ENCODE measurements around the gene ZFP42. TPM values are rescaled to one million over a fixed set of nuclear protein-coding genes. Genes with fewer than 3 reads are reported as not detected.

Gene ZFP42
- polyA plus RNA-seq, 2 of the 4 experiments (the other 2 are of a cell fraction) = not detected

DNA sequence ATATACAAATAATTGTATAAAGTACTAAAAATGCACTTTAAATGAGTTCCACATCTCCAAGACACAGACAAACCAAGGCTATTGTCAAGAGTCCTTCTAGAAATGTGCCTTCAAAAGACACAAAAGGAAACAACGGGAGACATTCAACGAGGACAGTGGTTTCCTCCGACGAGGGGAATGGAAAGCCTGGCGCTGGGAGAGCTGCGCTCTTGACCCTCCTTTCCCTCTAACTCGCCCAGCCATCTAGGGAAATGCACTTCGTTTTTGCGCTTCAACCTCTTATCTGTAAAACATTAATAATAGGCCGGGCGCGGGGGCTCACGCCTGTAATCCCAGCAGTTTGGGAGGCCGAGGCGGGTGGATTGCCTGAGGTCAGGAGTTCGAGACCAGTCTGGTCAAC is 37.0 kb downstream of the ZFP42 start (continued):
- TF ChIP-seq, protein P1, sequence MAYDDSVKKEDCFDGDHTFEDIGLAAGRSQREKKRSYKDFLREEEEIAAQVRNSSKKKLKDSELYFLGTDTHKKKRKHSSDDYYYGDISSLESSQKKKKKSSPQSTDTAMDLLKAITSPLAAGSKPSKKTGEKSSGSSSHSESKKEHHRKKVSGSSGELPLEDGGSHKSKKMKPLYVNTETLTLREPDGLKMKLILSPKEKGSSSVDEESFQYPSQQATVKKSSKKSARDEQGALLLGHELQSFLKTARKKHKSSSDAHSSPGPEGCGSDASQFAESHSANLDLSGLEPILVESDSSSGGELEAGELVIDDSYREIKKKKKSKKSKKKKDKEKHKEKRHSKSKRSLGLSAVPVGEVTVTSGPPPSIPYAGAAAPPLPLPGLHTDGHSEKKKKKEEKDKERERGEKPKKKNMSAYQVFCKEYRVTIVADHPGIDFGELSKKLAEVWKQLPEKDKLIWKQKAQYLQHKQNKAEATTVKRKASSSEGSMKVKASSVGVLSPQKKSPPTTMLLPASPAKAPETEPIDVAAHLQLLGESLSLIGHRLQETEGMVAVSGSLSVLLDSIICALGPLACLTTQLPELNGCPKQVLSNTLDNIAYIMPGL (CRISPR knock-in tag; IDR thresholded peaks at IDR 0.05; ENCODE audit: borderline replicate concordance) = no peak
- TF ChIP-seq, protein P2, sequence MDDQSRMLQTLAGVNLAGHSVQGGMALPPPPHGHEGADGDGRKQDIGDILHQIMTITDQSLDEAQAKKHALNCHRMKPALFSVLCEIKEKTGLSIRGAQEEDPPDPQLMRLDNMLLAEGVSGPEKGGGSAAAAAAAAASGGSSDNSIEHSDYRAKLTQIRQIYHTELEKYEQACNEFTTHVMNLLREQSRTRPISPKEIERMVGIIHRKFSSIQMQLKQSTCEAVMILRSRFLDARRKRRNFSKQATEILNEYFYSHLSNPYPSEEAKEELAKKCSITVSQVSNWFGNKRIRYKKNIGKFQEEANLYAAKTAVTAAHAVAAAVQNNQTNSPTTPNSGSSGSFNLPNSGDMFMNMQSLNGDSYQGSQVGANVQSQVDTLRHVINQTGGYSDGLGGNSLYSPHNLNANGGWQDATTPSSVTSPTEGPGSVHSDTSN (IDR thresholded peaks at IDR 0.05) = no peak
- TF ChIP-seq CEBPB (IDR thresholded peaks at IDR 0.05) = no peak

DNA sequence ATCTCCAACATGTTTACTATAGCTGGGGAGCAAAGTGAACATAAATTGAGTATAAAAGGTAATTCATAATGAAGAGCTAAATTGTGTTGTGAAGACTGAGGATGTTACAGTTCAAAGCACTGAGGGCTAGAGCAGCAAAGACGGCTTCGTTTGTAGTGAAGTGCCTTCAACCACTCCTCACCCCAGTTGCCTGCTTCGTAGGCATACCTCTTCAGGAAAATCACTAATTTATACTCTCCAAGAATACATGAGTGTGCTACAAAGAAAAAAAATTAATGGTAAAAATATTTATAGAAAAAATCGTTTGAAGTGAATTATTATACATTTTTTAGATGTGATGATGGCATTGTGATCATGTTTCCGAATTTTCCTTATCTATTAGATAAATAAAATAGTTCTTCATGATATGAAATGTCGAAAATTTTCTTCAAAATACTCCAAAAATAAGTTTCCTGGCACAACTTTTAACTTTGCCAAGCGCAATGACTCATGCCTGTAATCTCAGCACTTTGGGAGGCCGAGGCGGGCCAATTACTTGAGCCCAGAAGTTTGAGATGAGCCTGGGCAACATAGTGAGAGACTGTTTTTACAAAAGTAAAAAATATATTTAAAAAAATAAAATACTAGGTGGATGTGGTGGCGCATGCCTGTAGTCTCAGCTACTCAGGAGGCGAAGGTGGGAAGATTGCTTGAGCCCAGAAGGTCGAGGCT is 41.6 kb downstream of the ZFP42 start:
- POLR2A ChIA-PET = no interaction called here

DNA sequence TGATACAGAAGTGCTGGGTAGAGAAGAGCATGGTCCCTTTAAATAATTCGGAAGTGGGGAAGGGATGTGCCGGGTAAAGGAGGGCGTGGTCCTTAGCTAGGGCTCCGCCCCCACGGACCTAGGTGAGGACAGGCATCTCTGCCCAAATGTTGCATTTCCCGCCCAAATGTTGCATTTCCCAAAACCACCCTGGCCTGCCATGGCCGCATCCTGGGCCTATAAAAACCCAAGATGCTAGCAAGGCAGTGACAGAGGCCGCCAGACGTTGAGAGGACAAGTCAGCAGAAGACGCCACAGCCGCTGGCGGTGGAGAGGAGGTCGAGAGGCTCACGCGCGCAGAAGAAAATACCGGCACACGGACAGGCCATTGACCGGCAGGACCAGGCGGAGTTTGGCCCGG is 46.1 kb downstream of the ZFP42 start:
- no peak overlapping the region for H3K4me2 ChIP-seq
- ChIA-PET POLR2A (no interaction called here), CTCF (interaction anchor here (0.6 kb wide), 1 partner anchor 55 kb away, joined by 3 read pairs; no protein-coding TSS in a partner anchor)
- no peaks in the 10 kb centered on the region for H3K4me1 ChIP-seq
- FAIRE-seq = no peak
- 84% methylated on average over 20 of the region's 21 CpGs for WGBS (ENCODE audit: missing lambda C conversion rate)
- no peak overlapping the region for H3K27ac ChIP-seq
- no peak overlapping the region for H3K4me3 ChIP-seq
- no peak for TF ChIP-seq NPAS2 (CRISPR knock-in tag; IDR thresholded peaks at IDR 0.05; ENCODE audit: borderline replicate concordance)
- TF ChIP-seq CBX2 (IDR thresholded peaks at IDR 0.05; ENCODE audit: borderline replicate concordance, low read depth) = no peak
- TF ChIP-seq, protein P2 (IDR thresholded peaks at IDR 0.05) = no peak
- no peak for TF ChIP-seq RAD21 (conservative IDR thresholded peaks at IDR 0.05 in 1 of 2, IDR thresholded peaks at IDR 0.05 in 1 of 2)
- TF ChIP-seq EHF (CRISPR knock-in tag; IDR thresholded peaks at IDR 0.05) = no peak
- TF ChIP-seq, protein P3, sequence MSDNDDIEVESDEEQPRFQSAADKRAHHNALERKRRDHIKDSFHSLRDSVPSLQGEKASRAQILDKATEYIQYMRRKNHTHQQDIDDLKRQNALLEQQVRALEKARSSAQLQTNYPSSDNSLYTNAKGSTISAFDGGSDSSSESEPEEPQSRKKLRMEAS (IDR thresholded peaks at IDR 0.05) = no peak
- TF ChIP-seq POLR2AphosphoS2 (conservative IDR thresholded peaks at IDR 0.05; ENCODE audit: low read length) = no peak
- TF ChIP-seq ZC3H11A (IDR thresholded peaks at IDR 0.05) = no peak
- no peak for TF ChIP-seq FOSB (CRISPR knock-in tag; IDR thresholded peaks at IDR 0.05)
- no peak for TF ChIP-seq ESRRA (IDR thresholded peaks at IDR 0.05; ENCODE audit: borderline replicate concordance, low read length)
- TF ChIP-seq EHMT2 (IDR thresholded peaks at IDR 0.05; ENCODE audit: low read depth) = no peak
- TF ChIP-seq TP53 (CRISPR knock-in tag; IDR thresholded peaks at IDR 0.05) = no peak
- TF ChIP-seq, protein P4, sequence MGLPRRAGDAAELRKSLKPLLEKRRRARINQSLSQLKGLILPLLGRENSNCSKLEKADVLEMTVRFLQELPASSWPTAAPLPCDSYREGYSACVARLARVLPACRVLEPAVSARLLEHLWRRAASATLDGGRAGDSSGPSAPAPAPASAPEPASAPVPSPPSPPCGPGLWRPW (IDR thresholded peaks at IDR 0.05) = no peak
- TF ChIP-seq HDAC2 (IDR thresholded peaks at IDR 0.05) = no peak
- no peak for TF ChIP-seq CHD4 (IDR thresholded peaks at IDR 0.05; ENCODE audit: borderline replicate concordance)
- no peak for DNase-seq (ENCODE audit: low read depth in 1 of 2, low spot score in 1 of 2)
- no peak for ATAC-seq
- no peaks in the 10 kb centered on the region for H3K9me3 ChIP-seq

More for the DNA sequence above, 41.6 kb downstream of the ZFP42 start:
- Histone ChIP-seq H3K27ac (no peak overlapping the region), H3K4me3 (no peak overlapping the region), H3K4me2 (no peak overlapping the region), H3K9me3 (no peaks in the 10 kb centered on the region), H3K4me1 (no peaks in the 10 kb centered on the region)
- FAIRE-seq (no peak), DNase-seq (ENCODE audit: low read depth in 1 of 2, low spot score in 1 of 2) (no peak), ATAC-seq (no peak)
- CTCF ChIA-PET = no interaction called here
- WGBS (ENCODE audit: missing lambda C conversion rate) = 65% methylated on average over 12 of the region's 12 CpGs
- TF ChIP-seq HDAC2 (IDR thresholded peaks at IDR 0.05) (no peak), RFX5 (IDR thresholded peaks at IDR 0.05) (no peak), HOXB5 (CRISPR knock-in tag; IDR thresholded peaks at IDR 0.05) (no peak), CBX8 (IDR thresholded peaks at IDR 0.05) (no peak)
- TF ChIP-seq, protein P5, sequence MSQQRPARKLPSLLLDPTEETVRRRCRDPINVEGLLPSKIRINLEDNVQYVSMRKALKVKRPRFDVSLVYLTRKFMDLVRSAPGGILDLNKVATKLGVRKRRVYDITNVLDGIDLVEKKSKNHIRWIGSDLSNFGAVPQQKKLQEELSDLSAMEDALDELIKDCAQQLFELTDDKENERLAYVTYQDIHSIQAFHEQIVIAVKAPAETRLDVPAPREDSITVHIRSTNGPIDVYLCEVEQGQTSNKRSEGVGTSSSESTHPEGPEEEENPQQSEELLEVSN (IDR thresholded peaks at IDR 0.05; ENCODE audit: borderline replicate concordance, low read depth) = no peak
- TF ChIP-seq, protein P6, sequence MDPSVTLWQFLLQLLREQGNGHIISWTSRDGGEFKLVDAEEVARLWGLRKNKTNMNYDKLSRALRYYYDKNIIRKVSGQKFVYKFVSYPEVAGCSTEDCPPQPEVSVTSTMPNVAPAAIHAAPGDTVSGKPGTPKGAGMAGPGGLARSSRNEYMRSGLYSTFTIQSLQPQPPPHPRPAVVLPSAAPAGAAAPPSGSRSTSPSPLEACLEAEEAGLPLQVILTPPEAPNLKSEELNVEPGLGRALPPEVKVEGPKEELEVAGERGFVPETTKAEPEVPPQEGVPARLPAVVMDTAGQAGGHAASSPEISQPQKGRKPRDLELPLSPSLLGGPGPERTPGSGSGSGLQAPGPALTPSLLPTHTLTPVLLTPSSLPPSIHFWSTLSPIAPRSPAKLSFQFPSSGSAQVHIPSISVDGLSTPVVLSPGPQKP (IDR thresholded peaks at IDR 0.05; ENCODE audit: low read depth, low read length) = no peak

All from A549 (cell line).